B cell (primary cell): ENCODE data around the gene SLC7A1. TPM values are rescaled to one million over a fixed set of nuclear protein-coding genes. Genes with fewer than 3 reads are reported as not detected.

Source experiments
- ATAC-seq: fragments of 200-7000 bp; cut with Tn5 transposase; one replicate; pipeline ENCODE4 v1.10.0; 2021; ENCODE audit warnings: low read depth, mild to moderate bottlenecking, moderate number of reproducible peaks, moderate library complexity
- CTCF ChIA-PET: fragments of 350-600 bp; sonication (Branson Sonifier 250); formaldehyde crosslinking; loops from one replicate; lab custom pipeline; 2021; ENCODE audit warnings: antibody characterized with exemption, inconsistent platforms; lab: Charles Lee
- POLR2A ChIA-PET: fragments of 350-600 bp; sonication (Branson Sonifier 250); formaldehyde crosslinking; loops from one replicate; lab custom pipeline; 2021; ENCODE audit warnings: antibody characterized with exemption; lab: Charles Lee
- DNase-seq: peaks from one replicate; pipeline ENCODE4 v3.0.0; 2013
- H2AFZ ChIP-seq: 2 replicates; pipeline ENCODE4 v1.6.1; 2012; ENCODE audit warnings: mild to moderate bottlenecking, low read depth, low read length; ENCODE audit not compliant: insufficient read depth, poor library complexity, severe bottlenecking
- H3K27ac ChIP-seq, 2 donors: 1 replicate in 1 of 2; 2 replicates in 1 of 2; pipeline ENCODE4 v1.5.1; 2012 to 2013; ENCODE audit warnings: low read length in 2 of 2, mild to moderate bottlenecking in 2 of 2, moderate library complexity in 1 of 2
- H3K27me3 ChIP-seq, 4 experiments: fragments of 200-600 bp in 1 of 4; sonication (generic) in 1 of 4; replicated peaks in 1 of 4; 1 replicate in 2 of 4; 2 replicates in 2 of 4; pipeline versions ENCODE4 v1.6.1 to v1.7.0; 2013 to 2016; ENCODE audit warnings: low read length in 3 of 4, mild to moderate bottlenecking in 2 of 4, mixed read lengths in 1 of 4, moderate library complexity in 1 of 4; ENCODE audit not compliant: insufficient read depth in 4 of 4, control insufficient read depth in 3 of 4; ENCODE audit errors: control extremely low read depth in 1 of 4
- H3K36me3 ChIP-seq, 2 experiments: replicated peaks in 1 of 2; 1 replicate in 1 of 2; 2 replicates in 1 of 2; pipeline versions ENCODE4 v1.6.1 to v1.7.1; 2013; ENCODE audit warnings: low read length in 1 of 2; ENCODE audit not compliant: insufficient read depth in 2 of 2, control insufficient read depth in 1 of 2; ENCODE audit errors: control extremely low read depth in 1 of 2, extremely low read depth in 1 of 2
- H3K4me1 ChIP-seq, 2 donors: fragments of 200-600 bp in 1 of 2; sonication (generic) in 1 of 2; 1 replicate in 1 of 2; 2 replicates in 1 of 2; pipeline versions ENCODE4 v1.5.1 to v1.6.1; 2013 to 2017; ENCODE audit warnings: low read length in 2 of 2; ENCODE audit not compliant: control insufficient read depth in 2 of 2, insufficient read depth in 2 of 2
- H3K4me2 ChIP-seq: replicated peaks from 2 replicates; pipeline ENCODE3; 2012; ENCODE audit warnings: mild to moderate bottlenecking, low read depth, low read length; ENCODE audit not compliant: poor library complexity, severe bottlenecking
- H3K4me3 ChIP-seq, 5 experiments: fragments of 200-600 bp in 1 of 5; sonication (generic) in 1 of 5; 1 replicate in 3 of 5; 2 replicates in 2 of 5; pipeline versions ENCODE4 v1.5.1 to v1.7.0; 2011 to 2016; ENCODE audit warnings: low read length in 4 of 5, mild to moderate bottlenecking in 4 of 5, low read depth in 2 of 5, control low read depth in 1 of 5, moderate library complexity in 1 of 5; ENCODE audit not compliant: insufficient read depth in 1 of 5; ENCODE audit errors: control extremely low read depth in 1 of 5, extremely low read depth in 1 of 5
- H3K79me2 ChIP-seq: fragments of 200-600 bp; sonication (generic); one replicate; pipeline ENCODE4 v1.6.0; 2016; ENCODE audit warnings: low read length; ENCODE audit not compliant: control insufficient read depth, insufficient read depth
- H3K9ac ChIP-seq: fragments of 200-600 bp; sonication (generic); 2 replicates; pipeline ENCODE4 v1.6.1; 2017; ENCODE audit warnings: mild to moderate bottlenecking, low read length, moderate library complexity
- H3K9me3 ChIP-seq, 3 donors: one replicate each; pipeline versions ENCODE4 v1.6.1 to v1.7.1; 2013; ENCODE audit warnings: low read length in 2 of 3; ENCODE audit not compliant: control insufficient read depth in 2 of 3, insufficient read depth in 1 of 3; ENCODE audit errors: control extremely low read depth in 1 of 3
- H4K20me1 ChIP-seq: 2 replicates; pipeline ENCODE4 v1.6.0; 2012; ENCODE audit warnings: mild to moderate bottlenecking, low read length; ENCODE audit not compliant: insufficient read depth, control insufficient read depth, poor library complexity, severe bottlenecking
- H3K27ac Mint-ChIP-seq: one replicate; pipeline ENCODE4 v1.8.0; 2021; ENCODE audit warnings: mixed read lengths
- H3K27me3 Mint-ChIP-seq: one replicate; pipeline ENCODE4 v1.8.0; 2021; ENCODE audit warnings: mixed read lengths
- H3K4me1 Mint-ChIP-seq: one replicate; pipeline ENCODE4 v1.8.0; 2021; ENCODE audit warnings: mixed read lengths
- H3K4me3 Mint-ChIP-seq: one replicate; pipeline ENCODE4 v1.8.0; 2021; ENCODE audit warnings: mixed read lengths
- H3K9me3 Mint-ChIP-seq: one replicate; pipeline ENCODE4 v1.8.0; 2022; ENCODE audit warnings: mixed read lengths; ENCODE audit not compliant: insufficient read depth
- EZH2 ChIP-seq: IDR thresholded peaks from 2 replicates; pipeline ENCODE4 v1.6.1; 2012; ENCODE audit warnings: borderline replicate concordance, low read depth, mild to moderate bottlenecking, moderate library complexity, low read length; ENCODE audit not compliant: insufficient read depth, poor library complexity, severe bottlenecking
- WGBS: methylation state at CpG from one replicate; pipeline ENCODE4 v1.1.5; 2013; ENCODE audit warnings: missing lambda C conversion rate; ENCODE audit not compliant: insufficient coverage; 5-methylcytosine and 5-hydroxymethylcytosine counted together
- intact Hi-C: fragments of 100-400 bp; cut with micrococcal nuclease; formaldehyde crosslinking; loops from one replicate; pipeline ENCODE4 v1.10.0; 2022
- polyA plus RNA-seq: library from polyadenylated mRNA; depleted of rRNA; stranded (reverse); fragments of >200 nt; gene quantifications from 2 replicates; pipeline ENCODE4 v1.2.3, GENCODE V29; 2012
- total RNA-seq, 2 donors: library from RNA; stranded (reverse); fragments of 120-200 nt in 1 of 2; gene quantifications; 1 replicate in 1 of 2; 2 replicates in 1 of 2; pipeline versions ENCODE4 v1.2.3 to v1.2.4, GENCODE V29; 2013 to 2022
- TF ChIP-seq, protein P1 (sequence below): fragments of 200-600 bp; IDR thresholded peaks from one replicate; pipeline ENCODE4 v1.8.0; 2022; ENCODE audit warnings: antibody characterized with exemption, mild to moderate bottlenecking

Gene SLC7A1
- total and polyA plus RNA-seq, 2 donors (not counting 1 experiment from before 2014, with no cell fraction given), result 3.3 to 23.1 TPM

DNA sequence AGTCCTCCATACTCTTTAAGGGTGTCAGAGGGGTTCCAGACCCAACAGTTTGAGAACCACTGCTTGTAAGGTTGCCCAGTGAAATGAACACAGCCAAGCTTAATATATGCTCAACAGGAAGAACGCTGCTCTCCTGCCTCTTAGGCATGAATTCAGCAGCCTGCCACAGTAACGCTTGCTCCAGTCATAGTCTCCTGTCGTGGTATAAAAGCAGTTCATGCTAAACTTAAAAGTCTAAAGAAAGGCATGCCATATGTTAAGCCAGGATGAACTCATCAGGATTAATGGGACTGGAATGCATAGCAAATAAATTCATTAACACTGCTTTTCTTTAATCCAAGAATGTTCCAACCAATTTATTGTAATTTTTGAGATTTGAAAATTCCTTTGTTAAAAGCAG is 38.7 kb downstream of the SLC7A1 start:
- no peaks in the 10 kb centered on the region for H3K9me3 Mint-ChIP-seq
- intact Hi-C loops, result no loop called here
- TF ChIP-seq, protein P1, sequence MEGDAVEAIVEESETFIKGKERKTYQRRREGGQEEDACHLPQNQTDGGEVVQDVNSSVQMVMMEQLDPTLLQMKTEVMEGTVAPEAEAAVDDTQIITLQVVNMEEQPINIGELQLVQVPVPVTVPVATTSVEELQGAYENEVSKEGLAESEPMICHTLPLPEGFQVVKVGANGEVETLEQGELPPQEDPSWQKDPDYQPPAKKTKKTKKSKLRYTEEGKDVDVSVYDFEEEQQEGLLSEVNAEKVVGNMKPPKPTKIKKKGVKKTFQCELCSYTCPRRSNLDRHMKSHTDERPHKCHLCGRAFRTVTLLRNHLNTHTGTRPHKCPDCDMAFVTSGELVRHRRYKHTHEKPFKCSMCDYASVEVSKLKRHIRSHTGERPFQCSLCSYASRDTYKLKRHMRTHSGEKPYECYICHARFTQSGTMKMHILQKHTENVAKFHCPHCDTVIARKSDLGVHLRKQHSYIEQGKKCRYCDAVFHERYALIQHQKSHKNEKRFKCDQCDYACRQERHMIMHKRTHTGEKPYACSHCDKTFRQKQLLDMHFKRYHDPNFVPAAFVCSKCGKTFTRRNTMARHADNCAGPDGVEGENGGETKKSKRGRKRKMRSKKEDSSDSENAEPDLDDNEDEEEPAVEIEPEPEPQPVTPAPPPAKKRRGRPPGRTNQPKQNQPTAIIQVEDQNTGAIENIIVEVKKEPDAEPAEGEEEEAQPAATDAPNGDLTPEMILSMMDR, result no peak
- TF ChIP-seq EZH2, result no peak
- H3K4me1 Mint-ChIP-seq, result no peaks in the 10 kb centered on the region
- POLR2A ChIA-PET, result no interaction called here
- Histone ChIP-seq H3K4me1 (no peaks in the 10 kb centered on the region), H2AFZ (no peak overlapping the region), H3K36me3 (peaks cover 0 to 10% of the 10 kb centered on the region in 2 experiments), H3K27ac (no peak overlapping the region), H3K79me2 (peaks cover 31% of the 10 kb centered on the region), H4K20me1 (no peaks in the 10 kb centered on the region), H3K27me3 (no peaks in the 10 kb centered on the region), H3K4me3 (no peak overlapping the region), H3K9ac (no peak overlapping the region), H3K9me3 (no peaks in the 10 kb centered on the region), H3K4me2 (no peak overlapping the region)
- DNase-seq, result no peak
- ATAC-seq, result no peak
- CTCF ChIA-PET, result interaction anchor here (1.6 kb wide), 1 partner anchor 49 kb away, joined by 3 read pairs; no protein-coding TSS in a partner anchor
- H3K4me3 Mint-ChIP-seq, result no peak overlapping the region
- H3K27me3 Mint-ChIP-seq, result no peaks in the 10 kb centered on the region
- WGBS, result 100% methylated on average over 3 of the region's 3 CpGs
- no peak overlapping the region for H3K27ac Mint-ChIP-seq

DNA sequence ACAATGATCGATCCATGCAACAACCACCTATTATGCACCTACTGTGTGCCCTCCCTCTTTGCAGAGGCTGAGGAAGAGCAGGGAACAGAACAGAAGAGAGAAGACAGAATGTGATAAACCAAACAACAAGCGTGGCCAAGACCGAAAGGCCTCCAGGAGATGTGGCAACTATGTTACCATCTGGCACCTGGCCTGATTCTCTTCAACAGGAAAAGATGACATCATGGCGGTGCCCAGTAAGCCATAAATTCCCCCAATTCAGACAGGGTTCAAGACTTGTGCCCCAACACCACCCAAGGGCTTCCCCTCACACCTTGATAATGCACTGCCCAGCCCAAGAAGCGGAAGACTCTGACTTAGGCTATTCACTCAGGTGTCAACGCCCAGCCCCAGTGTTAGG is 44.3 kb downstream of the SLC7A1 start:
- H3K27ac Mint-ChIP-seq, result no peak overlapping the region
- CTCF ChIA-PET, result interaction anchor here (1.0 kb wide), 1 partner anchor 43 kb away, joined by 3 read pairs; no protein-coding TSS in a partner anchor
- Histone ChIP-seq H3K79me2 (peaks cover 56% of the 10 kb centered on the region), H2AFZ (no peak overlapping the region), H3K9me3 (no peaks in the 10 kb centered on the region), H3K27me3 (no peaks in the 10 kb centered on the region), H3K36me3 (peaks cover 0 to 39% of the 10 kb centered on the region in 2 experiments), H3K9ac (no peak overlapping the region), H3K4me3 (no peak overlapping the region), H3K27ac (no peak overlapping the region), H3K4me1 (no peaks in the 10 kb centered on the region), H4K20me1 (no peaks in the 10 kb centered on the region), H3K4me2 (no peak overlapping the region)
- TF ChIP-seq, protein P1, result no peak
- TF ChIP-seq EZH2, result no peak
- 93% methylated on average over 4 of the region's 6 CpGs for WGBS
- no peaks in the 10 kb centered on the region for H3K27me3 Mint-ChIP-seq
- intact Hi-C loops, result no loop called here
- no peak overlapping the region for H3K4me3 Mint-ChIP-seq
- DNase-seq (no peak), ATAC-seq (no peak)
- POLR2A ChIA-PET, result no interaction called here
- no peaks in the 10 kb centered on the region for H3K4me1 Mint-ChIP-seq
- H3K9me3 Mint-ChIP-seq, result no peaks in the 10 kb centered on the region
